GM21576 (cell line): ENCODE results near the gene MYOF.
"Not testable (repeated sequence)": the region's sequence is repeated elsewhere in the genome, so short reads cannot be mapped to it uniquely, and the experiment has no call there.

ENCODE experiments used
- ATAC-seq: cut with Tn5 transposase; IDR thresholded peaks from one replicate; pipeline ENCODE4 v1.9.1; 2021; ENCODE audit warnings: mild to moderate bottlenecking, moderate library complexity; ENCODE audit not compliant: unreplicated experiment

MYOF gene

DNA sequence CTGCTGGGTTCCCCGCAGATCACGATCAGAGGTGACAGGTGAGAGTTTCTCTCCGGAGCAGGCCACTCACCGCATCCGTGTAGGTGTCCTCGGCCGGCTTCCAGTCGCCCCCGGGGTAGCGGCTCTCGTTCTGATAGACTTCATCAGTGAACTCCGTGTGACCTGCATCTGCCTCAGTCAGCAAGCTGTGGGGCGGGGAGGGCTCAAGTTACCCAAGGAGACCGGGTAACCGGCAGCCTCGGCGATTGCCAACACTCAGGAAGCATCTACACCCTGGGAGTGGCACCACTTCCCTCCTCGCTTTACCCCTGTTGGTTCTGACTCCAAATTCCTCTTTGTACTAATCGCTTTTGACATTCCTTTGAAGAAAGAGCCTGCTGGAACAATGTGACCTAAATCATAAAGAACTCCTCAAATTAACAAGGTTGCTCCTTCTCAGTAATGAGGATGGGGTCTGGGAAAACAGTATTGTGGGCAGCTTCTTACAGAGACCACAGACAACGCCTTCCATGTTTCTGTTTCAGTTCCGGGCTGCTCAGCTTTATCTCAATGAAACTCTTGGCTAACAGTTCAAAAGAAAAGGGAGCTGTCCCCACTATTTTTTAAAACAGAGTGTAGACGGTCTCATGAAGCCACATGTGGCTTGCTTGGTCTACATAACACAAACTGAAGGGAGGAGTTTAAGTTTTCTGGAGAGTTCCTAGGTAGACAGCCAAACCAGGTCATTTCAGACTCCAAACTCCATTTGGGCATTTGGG lies 118.1 kb downstream of the MYOF start:
- no peak for ATAC-seq

DNA sequence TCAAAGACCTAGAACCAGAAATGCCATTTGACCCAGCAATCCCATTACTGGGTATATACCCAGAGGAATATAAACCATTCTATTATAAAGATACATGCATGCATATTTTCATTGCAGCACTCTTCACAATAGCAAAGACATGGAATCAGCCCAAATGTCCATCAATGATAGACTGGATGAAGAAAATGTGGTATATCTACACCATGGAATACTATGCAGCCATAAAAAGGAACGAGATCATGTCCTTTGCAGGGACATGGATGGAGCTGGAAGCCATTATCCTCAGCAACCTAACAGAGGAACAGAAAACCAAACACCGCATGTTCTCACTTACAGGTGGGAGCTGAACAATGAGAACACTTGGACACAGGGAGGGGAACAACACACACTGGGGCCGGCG lies 123.7 kb downstream of the MYOF start:
- ATAC-seq, result not testable (repeated sequence)

DNA sequence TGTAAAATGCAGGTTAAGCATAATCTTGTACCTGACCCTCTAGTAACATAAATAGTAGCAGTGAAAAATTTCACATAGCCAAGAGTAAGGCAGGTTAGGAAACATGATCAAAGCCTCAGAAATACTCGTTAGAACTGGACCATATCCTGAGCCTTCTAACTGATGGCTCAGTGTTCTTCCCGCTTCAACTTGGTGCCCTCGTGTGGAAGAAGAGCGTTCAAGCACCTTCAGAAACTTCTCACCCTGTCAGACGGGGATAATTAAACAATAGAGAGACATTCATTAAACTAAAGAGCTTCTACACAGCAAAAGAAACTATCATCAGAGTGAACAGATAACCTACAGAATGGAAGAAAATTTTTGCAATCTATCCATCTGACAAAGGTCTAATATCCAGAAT lies 124.5 kb downstream of the MYOF start:
- no peak for ATAC-seq

DNA sequence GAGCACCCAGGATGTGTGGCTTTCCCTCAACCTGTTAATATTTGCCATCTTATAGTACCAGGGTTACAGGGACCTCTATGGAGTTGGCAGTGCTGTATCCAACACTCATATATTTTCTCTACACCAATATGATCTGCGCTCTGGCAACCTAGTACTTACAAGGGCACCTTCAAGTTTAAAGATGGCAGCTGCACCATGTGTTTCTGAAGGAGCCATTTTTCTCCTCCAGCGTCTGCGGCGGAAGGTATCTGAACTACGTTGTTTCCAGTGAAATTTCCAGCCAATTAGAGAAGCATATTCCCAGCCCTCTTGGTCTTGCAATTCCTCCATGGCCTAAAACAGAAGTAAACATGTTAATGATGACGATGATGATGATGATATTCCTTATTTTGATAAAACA lies 125.6 kb downstream of the MYOF start:
- ATAC-seq, result no peak

DNA sequence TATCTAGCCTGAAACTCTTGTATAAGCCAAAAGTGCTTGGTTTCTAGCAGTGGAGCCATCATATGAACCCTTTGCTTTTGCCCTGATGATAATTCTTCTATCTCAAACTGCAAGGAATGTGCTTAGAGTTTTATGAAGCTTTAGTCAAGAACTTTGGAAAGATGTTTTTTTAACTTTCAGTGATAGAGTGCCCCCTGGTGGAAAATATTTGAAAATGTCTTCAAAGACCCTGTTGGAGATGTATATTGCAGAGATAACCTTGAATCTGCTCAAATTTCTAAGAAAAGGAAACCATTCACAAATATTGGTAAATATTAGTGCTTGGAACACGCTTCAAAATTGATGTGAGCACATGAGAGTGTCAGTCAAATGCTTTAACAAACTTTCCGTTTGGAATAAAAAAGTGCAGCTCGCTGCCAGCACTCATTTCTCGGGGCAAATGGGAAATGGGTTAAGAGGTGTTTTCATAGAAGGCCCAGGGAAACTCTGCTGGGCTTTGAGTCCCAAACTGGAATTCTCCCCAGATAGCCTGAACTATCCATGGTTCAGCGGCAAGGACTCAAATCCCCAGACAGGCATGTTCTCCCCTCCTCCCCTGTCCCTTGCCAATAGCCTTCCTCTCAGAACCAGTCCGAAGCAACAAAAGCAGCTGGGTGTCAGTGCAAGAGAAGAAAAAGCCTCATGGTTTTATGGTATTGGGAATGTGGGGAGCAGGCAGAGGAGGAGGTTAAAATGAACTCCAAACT lies 129.3 kb downstream of the MYOF start:
- ATAC-seq, result no peak

DNA sequence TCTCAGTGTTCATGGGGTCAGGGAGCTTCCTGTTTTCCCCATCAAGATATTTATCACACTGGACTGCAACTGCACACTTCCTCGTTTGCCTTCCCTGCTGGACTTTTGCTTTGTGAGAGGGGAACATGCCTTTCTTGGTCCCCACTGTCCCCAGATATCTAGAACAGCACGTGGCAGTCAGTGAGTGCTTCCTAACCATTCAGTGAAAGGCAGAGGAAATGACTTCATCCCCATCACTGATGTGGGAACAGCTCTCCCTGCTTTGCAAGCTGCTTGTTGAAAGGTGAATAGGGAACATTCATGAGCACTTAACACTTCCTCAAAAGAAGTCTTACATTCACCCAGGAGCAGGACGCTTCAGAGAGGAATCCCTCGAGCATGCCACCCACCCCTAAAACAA lies 135.4 kb downstream of the MYOF start:
- no peak for ATAC-seq

DNA sequence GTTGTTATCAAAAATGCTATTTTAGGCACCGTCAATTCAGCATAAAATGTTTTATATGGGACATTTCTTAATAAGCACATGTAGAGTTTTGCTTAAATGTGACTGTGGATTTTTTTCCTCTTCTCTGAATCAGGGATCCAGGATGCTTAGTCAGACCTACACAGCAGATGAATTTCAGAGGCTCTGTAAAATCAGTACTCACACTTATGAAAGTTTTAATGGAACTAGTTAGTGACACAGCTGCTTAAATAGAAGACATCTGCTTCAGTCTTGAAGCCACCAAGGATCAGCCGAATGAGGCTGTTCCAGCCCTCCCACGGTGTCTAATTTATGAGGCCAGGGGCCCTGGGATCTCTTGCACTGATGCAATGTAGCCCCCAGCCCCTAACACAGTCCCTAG lies 136.0 kb downstream of the MYOF start:
- ATAC-seq, result no peak

DNA sequence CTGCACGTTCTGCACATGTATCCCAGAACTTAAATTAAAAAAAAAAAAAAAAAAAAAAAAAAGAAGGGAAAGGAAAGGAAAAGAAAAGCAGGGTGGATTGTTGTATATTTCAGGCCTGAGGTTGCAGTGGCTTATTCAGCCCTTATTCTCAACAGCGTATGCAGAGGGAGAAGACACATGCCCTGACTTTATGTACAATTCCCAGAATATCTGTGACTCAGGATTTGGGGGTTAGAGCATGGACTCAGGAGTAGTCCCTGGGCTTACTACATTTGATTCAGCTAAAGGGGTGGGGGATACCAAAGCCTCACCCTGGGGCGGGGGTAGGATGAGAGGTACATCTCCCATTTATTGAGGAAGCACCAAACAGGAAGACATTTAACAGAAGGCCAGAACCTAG lies 137.4 kb downstream of the MYOF start:
- ATAC-seq, result no peak

DNA sequence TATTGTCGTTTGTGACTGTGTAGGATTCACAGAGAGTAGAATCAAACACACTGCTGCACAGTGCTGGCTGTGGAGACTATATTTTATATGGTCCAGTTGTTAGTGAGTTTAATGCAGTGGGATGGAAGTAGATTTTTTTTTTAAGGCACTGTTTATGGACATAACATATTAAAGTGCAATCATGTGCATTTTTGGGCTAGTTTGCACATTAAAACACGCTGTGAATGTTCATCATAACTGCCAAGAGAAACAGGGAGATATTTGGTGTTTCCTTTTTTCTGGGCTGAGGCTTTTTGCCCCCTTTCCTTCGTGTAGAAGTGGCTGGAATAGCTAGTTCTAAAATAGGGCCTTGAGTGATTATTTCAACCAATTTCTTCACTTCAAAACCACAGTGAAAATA lies 139.2 kb downstream of the MYOF start:
- no peak for ATAC-seq

DNA sequence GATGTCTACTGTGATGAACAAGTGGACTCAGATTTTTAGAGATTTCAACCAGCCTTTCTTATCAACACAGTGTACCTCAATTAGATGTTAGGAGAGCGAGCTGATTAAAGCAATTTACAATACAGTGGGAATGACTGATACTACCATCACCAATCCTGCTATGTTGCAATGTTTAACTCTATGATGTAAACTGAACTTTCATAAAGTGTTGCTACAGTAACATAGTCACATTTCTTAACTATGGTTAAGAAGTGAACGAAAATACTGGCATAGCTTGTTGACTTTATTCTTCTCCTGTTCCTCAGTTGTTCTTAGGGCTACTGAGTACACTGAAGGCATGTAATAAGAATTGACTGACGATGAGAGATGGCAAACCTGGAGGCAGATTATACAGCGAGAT lies 139.8 kb downstream of the MYOF start:
- ATAC-seq, result no peak

DNA sequence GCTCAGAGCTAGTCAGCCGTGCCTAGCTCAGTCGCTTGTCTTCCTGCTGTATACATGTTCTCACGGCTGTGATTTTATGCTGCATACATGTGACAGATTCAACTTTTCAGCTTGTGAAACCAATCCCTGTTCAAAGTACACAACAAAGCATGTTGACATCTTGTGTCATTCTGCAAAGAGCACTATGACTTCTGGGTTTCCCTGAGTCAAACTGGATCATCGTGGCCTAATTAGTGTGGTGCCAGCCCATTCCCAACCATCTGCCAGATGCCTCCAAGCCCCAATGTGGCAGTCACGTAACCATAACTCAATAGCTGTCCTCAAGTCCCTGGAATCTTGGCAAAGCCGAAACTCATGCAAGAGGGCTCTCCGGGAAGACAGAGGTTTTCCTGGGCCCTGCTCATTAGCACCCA lies 144.8 kb downstream of the MYOF start:
- no peak for ATAC-seq

DNA sequence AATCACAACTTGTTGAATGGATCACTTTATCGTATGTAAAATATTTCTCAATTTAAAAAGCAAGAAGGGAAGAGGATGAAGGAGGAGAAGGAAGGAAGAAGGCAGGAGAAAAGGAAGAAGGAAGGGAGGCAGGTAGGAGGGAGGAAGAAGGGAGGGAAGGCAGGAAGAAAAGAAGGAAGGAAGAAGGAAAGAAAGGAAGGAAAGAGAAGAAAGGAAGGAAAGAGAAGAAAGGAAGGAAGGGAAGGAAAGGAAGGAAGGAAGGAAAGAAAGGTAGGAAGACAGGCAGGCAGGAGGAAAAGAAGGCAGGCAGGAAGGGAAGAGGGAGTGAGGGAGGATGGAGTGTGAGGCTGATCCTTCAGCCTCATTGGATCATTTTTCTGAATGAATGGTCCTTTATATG lies 145.5 kb downstream of the MYOF start:
- no peak for ATAC-seq

DNA sequence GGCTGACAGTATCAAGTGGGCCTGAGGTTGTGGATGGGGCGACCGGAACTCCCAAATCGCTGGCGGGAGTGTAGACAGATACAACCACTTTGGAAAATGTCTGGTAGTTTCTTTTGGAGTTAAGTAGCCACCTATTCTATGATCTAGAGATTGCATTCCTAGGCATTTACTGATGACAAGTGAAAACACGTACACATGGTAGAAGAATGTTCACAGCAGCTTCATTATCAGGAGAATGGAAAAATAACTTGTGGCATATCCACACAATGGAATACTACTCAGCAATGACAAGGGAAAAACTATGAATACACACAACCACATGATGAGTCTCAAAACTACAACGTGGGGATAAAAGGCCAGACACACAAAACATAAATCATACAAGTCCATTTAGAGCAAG lies 146.0 kb downstream of the MYOF start:
- ATAC-seq, result no peak

DNA sequence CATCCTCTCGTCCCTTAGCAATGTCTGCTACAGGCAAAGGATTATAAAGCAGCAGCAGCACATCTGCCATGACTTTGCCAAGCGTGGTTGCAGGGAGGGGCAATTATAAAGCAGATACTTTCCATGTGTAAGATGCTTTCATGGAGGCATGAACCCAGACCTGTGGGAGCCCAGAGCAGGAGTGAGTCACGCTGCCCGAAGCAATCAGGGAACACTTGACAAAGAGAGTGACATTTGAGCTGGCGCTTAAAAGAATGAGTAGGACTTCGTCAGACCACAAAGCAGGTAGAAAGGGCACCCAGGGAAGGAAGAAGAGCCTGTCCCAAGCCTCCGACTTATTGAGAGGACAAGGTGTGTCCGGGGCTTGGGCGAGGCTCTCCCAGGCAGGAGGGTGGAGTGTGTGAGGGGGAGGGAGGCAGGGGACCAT lies 147.2 kb downstream of the MYOF start:
- no peak for ATAC-seq

DNA sequence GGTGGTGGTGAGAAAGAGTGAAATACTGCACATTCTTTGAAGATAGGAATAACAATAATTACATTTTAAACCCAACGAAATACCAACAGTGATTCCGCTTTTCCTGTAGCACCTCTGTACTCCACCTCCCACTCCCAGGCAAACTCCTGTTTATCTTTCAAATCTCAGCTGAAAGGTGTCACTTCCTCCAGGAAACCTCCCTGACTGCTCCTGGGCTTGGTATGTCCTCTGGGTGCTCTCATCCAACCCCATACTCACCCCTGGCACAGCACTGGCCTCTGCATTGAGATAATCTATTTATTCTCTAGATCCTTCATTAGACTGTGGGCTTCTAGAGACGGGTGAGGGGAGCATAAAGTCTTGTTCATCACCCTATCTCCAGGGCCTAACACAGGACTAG lies 148.0 kb downstream of the MYOF start:
- no peak for ATAC-seq

DNA sequence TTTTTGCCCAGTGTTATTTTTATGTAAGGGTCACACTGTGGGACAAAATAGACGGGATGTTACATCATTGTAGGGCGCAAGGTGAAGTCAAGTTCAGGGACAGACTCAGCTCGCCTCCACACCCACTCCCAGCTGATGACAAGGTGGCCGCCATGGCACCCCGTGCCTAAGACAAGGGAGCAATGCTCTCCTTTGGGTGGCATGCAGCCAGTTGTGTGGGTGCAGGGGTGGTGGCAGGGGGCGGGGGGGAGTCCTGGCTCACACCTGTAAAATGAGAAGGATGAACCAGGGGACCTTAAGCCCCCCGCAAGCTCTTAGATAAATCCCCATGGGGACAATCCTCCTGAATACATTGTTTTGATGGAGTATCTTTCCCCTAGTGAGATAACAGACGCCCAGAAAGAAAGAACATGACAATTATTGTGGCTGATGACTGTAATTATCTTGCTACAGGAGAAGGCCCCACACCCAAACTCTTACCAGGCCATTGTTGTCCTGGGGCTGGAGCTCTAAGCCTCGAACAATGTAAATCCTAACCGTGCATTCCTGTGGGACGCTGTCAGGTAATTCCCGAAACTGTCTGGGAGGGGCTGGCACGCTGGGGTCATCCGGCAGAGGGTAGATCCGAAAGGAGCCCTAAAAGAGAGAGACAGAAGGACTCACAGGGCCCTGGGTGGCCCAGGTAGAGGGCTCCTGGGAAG lies 148.7 kb downstream of the MYOF start:
- ATAC-seq, result no peak

DNA sequence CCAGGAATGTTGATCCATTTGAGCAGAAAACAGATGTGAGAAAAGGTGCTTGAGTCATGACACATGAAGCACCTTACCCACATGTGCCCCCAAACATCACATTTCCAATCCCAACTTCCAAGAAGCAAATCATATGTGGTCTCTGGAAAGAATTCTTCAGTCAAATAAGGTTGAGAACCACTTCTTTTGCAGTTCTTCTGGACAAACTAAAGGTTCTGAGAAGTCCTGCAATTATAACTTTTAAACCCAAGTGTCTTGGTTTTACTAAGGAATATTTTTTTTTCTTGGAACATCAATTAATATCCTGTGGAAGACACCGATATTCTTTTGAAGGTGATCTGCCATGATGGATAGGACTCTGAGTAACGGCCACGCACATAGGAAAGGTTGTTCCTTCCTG lies 151.3 kb downstream of the MYOF start:
- ATAC-seq, result no peak

DNA sequence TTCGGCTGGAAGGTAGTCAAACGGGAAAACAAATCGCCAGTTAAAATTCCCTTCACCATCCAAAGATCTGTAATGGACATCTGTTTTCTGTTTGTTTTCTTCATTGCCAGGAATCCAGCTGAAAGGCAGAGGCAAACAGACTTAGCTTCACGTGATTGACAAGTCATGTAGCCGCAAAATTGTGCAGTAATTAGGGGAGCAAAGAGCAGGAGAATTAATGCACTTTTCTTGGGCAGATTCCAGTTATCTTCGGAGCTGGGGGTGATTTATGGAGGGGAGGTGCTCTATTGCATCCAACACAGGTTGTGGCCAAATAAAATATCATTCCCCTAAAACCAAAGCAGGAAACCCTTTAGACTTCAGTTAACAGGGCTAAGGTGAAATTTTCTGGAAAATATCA lies 162.2 kb downstream of the MYOF start:
- ATAC-seq, result no peak

DNA sequence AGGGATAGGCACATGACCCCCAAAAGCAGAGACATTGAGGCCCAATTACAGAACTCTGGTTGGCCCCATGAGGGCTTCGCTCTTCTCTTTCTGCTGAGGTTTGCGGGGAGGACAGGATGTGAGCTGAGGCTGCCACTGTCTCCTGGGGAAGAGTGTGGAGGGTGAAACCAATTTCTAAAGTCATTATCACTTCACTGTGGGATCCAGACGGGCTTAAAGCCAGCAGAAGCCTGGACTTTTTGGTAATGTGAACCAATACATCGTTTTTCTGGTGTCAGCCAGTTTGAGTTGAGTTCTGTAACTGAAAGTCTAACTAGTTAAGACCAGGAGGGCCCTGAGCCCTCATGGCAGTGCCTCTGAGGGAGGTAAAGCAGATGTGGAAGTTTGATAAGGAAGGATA lies 163.0 kb downstream of the MYOF start:
- ATAC-seq, result no peak

DNA sequence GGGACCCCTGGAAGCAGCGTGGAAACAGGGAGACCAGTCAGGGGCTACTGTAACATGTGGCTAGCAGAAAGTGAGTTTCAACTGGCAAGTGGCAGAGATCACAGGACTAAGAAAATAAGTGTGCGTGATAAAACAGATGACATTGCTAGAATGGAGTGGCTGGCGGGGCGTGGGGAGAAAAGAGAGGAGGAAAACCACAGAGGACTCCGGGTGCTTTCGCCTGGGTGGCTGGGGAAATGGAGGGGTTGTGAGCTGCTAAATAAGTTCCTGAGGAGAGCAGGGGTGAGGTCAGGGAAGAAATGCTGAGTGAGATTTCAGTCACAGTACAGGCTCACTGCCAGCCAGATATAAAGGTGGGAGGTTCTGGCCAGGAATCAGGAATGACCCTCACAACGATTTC lies 166.9 kb downstream of the MYOF start:
- no peak for ATAC-seq

DNA sequence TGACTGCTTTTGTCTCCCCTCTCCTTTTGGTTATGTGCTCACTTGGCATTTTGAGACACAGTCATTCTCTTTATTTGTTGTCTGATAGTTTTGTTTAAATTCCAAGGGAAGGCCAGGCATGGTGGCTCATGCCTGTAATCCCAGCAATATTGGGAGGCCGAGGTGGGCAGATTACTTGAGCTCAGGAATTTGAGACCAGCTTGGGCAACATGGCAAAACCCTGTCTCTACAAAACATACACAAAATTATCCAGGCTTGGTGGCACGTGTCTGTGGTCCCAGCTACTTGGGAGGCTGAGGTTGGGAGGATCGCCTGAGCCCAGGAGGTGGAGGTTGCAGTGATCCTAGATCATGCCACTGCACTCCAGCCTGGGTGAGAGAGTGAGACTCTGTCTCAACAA lies 167.5 kb downstream of the MYOF start:
- ATAC-seq, result not testable (repeated sequence)

DNA sequence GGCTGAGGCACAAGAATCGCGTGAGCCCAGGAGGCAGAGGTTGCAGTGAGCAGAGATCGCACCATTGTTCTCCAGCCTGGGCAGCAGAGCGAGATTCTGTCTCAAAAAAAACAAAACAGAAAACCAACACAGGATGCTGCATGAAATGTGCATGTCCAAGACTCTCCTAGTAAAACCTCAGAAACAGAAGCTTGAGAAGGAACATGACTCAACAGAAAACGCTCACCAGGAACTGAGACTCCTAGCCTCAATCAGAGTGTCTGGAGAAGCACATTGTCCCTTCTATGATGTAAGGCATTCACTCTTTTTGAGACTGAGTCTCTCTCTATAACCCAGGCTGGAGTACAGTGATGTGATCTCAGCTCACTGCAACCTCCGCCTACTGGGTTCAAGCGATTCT lies 168.3 kb downstream of the MYOF start:
- no peak for ATAC-seq
